Suppressor macrophage (primary cell): ENCODE measurements around the gene CACTIN.
"Not testable (repeated sequence)": the region's sequence is repeated elsewhere in the genome, so short reads cannot be mapped to it uniquely, and the experiment has no call there.

Experiments used
- DNase-seq, 4 experiments: peaks; one replicate each; pipeline ENCODE4 v3.0.0-alpha.2; 2020 to 2022

Gene CACTIN

DNA sequence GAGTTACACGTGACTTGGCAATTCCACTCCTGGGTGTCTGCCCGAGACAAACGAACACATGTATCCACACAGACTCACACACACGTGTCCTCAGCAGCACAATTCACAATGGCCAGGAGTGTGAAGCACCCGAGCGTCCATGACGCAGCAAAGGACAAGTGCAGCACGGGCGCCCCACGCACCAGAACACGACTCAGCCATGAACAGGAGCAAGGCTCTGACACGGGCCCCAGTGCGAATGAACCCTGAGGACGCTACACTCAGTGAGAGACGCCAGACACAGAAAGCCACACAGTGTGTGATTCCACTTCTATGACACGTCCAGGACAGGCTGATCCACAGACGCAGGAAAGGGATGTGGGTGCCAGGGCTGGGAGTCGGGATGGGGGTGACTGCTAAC is 37.2 kb upstream of the CACTIN start:
- DNase-seq, result no peak

DNA sequence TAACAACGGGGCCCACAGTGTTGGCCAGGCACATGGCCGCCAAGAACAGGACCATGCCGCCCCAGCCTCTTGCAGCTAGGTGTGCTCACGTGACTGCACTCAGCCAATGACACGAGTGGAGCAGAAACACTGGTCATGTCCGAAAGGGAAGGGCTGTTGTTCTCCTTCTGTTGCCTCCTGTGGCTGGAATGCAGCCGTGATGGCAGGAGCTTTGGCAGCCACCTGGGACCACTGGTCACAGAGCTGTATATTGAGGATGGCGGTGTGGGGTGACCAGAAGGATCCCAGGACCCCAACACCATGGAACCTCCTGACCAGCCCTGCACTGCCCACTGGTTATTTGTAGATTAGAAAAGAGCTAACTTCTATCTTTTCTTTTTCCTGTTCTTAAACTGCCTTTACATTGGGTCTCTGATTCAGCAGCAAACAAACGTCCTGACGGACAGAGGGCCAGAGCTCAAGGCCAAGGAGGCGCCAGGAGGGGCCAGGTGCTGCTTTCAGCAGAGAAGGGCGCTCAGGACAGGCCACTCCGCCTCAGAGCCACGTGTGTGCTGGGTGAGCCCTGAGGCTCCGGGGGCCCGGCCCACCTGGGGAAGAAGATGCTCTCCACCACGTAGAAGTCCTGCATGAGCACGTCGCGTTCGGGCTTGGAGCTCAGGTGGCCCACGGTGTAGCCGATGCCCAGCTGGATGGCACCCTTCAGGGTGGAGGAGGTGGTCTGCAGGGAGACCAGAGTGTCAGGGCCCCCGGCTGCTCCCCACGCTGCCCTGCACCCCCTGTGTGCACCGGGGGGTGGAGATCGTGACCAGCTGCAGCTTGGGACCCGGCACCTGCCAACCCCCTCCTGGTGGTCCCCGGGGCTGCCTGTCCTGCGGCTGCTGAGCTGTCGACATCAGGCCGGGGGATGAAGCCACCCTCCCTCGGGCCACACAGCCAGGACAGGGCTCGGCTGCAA is 35.0 kb upstream of the CACTIN start:
- no peak for DNase-seq

DNA sequence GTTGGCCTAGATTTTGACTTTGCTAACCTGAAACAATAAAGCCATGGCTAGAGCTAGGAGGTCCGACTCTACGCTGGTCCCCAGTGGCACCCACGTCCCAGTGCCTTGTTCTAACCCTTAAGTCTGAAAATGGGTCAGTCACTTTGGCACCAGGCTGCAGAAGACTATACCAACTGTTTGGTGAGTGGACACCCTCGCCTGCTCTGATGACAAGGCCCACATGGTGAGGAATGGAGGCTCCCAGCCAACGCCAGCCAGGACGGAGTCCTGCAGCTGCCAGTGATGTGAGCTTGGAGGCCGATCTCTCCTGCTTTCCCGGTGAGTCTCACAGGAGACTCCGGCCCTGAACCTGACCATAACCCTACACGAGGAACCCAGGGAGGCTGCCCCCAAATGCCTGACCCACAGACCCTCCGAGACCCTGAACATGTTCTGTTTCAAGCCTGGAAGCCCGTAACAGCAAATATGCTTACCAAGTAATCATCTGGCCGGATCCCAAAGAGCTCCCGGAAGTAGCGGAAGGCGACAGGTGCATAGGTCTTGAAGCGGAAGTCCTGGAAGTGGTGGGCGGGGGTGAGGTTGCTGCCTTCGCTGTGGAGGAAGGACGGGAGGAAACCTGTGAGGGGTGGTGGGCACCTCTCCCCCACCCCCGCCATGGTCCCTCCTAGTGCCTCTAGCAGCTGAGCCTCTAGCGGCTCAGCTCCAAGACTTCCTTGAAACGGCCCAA is 34.1 kb upstream of the CACTIN start:
- DNase-seq, result no peak

DNA sequence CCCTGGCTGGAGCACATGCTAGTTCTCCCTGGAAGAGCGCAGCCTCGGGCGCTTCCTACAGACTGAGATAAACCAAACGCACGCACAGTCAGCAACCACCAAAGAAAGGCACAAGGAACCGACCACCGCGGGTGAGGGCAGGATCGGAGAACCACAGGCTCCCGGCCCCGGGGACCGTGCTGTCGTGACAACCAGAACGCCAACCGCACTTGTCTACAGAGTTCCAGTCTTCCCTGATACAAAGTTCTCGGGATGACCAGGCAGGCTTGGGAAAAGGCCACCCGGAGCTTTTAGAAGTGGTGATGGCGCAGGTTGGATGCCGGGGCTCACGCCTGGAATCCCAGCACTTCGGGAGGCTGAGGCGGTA is 33.1 kb upstream of the CACTIN start:
- no peak for DNase-seq

DNA sequence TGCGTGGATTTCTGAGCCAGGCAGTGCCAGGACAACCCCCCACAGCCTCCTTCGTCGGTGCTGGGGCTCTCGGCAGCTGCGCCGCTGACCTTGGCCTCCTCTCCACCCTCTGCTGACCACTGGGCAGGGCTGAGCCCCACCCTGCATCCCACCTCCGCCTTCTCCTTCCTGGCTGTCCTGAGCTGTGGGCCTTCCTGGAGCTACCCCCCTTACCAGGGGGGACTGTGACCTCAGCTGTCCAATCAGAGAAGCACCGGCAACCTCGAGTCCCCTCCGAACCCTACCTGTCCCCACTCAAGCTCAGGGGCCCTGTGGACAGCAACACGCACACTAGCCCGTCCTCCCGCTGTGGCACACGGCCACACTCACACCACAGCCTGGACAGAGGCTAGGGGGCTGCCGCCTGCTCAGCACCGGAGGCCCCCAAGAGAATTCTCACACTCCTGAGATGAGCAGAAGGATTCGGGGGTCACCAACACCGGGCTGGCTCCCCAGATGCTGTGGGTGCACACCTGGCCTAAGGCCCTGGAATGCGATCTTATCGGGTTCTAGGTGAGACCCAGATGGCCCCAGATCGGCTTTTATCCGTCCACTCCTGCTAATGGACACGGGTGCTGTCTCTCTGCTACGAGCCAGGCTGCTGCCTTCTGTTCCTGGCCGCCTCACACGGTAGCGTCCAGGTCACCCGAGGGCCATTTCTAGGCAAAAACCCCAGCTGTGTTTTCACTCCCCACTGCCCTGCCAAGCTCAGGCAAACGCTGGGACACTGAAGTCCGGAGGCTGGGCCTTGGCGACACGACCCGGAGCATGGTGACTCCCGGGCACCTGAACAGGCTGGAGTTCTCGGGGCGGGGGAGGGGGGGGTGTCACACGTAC is 32.5 kb upstream of the CACTIN start:
- DNase-seq, result no peak

DNA sequence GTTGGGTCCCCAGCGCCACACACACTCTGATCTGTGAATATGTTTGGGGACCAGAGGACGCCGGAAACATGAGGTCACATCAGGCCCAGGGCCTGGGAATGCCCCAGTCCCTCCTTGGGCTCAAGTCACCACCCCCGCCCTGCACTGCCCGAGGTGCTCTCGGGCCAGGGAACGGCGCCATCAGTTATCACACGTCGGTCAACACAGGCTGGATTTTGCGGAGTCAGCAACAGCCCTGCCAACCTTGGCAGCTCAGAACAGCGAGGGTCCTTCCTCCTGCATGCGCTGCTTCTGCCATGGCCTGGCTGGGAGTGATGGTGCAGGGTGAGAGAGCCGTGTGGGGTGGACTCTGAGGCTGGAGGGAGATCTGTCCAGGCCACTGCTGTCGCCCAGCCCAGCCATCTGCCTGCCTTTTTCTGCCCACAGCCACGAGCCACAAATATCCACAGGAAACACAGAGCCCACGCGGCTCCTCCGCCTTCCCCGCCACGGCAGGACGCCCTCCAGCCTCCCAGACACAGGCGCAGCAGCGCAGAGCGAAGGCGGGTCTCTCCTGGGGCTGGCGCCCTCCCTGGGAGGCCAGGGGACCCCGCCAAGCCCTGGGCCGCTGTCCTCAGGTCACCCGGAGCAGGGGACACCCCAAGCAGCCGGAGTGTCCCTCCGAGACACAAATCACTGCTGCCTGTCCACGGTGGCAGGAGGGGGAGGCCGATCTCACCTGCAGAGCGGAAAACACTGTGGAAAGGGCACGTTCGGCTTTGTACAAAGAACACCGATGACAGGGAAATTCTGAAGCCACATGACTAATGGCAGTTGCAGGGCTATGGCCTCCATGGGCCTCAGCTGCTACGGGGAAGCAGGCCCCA is 31.6 kb upstream of the CACTIN start:
- DNase-seq, result no peak

DNA sequence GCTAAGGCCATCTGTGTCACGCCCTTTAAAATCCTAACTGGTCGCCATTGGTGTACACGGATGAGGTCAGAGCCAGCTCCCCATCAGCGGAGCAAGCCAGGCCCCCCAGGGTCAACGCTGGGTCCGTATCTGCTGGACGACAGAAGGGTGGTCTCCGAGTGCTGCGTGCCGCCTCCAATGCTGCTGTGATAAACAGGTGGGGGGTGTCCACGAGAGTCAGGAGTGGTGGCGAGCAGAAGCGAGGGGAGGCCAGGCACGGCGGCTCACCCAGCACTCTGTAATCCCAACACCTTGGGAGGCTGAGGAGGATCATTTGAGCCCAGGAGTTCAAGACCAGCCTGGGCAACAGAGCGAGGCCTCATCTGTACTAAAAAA is 30.8 kb upstream of the CACTIN start:
- DNase-seq, result no peak

DNA sequence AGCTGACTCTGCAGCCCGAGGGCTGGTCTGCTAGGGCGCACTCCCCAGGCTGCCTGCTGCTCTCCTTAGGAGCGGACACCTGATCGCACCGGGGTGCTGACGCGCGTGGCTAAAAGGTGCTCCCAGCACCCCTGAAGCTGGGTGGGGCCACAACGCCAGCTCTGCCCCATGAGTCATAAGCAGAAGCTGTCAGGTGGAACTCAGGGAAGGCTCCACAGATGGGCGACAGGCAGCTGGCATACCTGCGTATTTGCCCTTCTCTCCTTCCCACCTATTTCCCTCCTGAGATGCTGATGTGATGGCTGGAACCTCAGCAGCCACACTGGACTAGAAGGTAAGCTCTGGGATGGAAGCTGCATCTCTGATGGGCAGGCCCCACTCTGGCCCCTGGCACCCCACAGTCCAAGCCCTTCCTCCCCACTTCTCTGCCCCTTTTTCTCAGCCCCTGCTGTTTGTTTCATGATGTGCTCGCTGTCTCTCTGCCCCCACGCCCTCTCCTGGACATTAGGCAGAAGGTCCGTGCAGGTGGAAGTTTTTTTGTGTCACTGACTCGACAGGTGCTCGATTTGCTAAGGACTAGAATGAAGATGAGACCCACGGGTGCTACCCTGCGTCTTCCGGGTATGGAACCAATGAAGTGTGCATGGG is 30.3 kb upstream of the CACTIN start:
- DNase-seq, result no peak

DNA sequence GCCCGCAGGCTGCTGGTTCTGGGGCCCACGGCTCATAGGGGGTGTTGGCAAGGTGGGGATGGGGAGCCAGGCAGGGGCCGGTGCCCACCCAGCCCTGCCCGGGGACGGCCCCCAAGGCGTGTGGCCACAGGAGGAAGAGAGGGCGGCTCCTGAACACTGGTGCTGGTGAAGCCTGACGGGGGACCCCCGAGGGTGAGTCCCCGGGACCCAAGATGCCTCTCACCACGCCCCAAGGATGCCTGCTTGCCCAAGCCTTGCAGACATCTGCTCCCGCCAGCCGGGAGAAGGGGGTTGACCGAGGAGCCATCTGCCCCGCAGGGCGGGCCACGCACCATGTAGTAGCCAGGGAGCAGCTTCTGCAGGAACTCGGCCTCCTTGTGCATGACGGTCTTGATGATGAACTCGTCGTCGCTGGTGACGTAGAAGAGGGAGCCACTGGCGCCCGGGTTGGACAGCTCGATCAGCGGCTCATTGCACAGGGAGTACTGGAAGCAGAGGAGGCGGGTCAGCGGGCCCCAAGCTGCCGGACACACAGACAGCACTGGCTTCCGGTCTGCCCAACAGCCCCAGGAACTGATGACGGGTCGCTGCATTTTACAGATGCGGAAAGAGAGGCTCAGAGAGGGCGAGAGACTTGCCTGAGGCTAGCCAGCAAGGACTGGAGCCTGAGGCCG is 29.6 kb upstream of the CACTIN start:
- DNase-seq, result no peak

DNA sequence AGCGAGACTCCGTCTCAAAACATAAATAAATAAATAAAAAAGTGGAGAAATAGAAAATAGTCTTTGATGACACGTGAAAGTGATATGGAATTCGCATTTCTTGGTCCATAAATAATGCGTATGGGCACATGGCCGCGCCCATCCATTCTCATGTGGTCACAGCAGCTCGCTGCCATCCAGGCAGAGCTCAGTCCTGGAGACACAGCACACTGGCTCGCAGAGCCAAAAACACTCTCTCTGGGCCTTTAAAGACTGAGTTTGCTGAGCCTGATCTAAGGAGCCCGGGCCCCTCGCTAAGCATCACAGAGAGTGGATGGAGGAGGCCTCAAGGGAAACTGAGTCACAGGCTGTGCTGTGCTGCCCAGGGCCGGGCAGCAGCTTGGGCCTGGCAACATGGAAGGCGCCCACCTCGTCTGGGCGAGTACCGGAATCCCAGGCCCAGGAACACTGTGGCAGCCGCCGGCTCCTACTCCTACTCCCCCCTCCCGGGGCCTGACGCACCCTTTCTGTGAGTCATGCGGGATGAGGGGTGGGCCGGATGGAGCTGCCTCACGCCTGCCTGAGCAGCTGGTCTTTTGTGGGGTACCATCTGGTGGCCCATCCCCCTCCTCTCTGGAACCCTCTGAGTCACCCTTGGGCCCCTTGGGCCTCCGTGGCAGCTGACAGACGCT is 28.9 kb upstream of the CACTIN start:
- peak; percentile 5 to 27 (median 11) for DNase-seq

DNA sequence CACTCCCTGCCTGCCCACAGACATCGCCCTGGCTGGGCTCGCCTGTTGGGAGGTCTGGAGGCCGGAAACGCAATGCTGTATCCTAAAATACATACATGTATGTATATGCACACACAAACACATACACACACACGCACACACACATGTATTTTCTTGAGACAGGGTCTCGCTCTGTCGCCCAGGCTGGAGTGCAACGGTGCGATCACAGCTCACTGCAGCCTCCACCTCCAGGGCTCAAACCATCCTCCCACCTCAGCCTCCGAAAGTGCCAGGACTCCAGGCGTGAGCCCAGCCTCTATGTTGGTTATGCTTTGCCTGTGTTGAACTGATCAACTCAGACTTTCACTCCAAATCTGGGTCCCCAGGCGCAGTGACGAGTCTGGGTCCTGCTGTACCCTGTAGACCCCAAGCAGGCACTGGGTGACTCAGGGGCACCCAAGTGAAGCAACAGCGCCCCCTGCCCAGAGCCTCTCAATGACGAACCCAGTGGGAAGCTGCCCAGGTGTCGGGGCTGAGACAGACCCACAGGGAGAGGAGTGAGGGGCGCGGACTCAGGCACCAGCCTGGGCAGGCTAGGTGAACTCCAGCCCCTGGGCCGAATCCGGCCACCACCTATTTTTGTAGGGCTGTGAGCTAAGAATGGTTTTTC is 27.4 kb upstream of the CACTIN start:
- DNase-seq, result peak in 1 of 4 experiments; percentile 37

DNA sequence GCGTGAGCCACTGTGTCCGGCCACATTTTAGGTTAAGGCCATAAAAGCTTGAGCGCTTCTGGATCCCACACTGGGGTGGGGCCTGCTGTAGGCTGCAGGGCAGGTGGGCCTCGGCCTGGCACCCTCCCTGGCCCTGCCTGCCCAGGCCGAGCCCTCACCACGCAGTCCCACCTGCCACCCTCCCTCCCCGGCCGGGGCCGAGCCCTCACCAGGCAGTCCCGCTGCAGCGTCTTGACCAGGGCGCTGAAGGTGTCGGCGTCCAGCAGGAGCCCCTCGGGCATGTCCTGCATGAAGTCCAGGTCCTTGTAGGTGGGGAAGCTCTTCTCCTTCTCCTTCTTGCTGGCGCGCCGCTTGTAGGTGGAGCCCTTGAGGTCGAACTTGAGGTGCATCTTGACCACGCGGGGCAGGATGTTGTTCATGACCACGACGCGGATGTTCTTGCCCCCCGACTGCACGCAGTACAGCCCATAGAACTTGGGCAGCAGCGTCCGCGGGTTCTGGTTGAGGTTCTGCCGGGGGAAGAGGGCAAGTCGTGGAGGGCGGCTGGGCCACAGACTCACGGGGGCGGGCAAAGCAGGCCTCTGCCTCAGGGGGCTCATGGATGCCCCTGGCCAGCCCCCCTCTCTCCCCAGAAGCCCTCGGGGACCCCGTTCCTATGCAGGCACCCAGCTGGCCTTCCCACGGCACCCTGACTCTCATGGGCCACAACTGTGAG is 26.6 kb upstream of the CACTIN start:
- no peak for DNase-seq

DNA sequence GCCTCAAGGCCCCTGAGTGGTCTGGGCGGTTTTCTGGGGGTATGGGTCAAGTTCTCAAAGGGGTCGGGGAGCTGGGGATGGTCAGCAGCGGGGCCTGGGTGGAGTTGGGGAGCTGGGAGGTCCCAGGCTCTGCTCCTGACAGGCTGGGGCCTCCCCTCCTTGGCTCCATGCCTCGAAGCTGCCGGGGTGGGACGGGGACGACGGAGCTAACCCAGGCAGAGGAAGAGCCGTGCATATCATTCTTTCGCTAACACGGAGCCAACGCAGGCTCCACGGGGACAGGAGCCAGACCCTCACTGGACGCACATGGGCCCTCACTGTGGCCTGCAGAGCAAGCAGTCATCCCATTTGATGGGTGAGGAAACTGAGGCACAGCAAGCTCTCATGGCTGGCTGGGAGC is 25.8 kb upstream of the CACTIN start:
- no peak for DNase-seq

DNA sequence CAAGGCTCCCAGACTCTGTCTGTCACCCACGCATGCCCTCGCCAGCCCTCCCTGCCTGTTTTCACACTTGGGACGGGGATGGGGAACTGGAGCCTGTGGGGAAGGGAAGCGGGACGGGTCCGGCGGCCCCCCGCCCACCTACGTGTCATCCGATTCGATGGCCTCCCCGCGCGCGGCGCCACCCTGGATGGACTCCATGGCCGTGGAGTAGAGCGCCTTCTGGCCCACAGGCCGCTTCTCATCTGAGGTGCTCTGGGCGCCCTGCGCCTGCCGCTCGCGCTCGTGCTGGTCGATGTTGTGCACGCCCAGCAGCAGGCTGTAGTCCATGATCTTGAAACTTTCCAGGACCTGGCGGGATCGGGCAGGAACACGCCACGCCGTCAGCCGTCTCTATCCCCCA is 25.1 kb upstream of the CACTIN start:
- no peak for DNase-seq

DNA sequence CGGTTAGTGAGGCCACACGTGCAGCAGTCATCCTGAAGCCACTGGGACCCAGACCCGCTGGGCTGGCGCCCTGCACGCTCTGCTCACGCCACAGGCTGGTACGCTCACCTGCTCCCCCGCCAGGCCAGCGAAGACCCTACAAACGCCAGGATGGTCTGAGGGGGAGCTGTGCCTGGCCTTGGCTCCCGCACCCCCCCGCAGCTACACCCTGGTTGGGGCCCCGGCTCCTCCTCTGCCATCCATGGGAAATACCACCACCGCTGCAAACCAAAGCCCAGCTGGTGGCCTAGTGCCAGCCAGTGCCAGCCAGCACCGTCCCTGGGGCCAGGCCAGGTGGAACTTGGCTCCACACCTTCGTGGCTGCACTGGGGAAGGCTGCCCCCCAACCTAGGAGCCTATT is 23.3 kb upstream of the CACTIN start:
- DNase-seq, result no peak

DNA sequence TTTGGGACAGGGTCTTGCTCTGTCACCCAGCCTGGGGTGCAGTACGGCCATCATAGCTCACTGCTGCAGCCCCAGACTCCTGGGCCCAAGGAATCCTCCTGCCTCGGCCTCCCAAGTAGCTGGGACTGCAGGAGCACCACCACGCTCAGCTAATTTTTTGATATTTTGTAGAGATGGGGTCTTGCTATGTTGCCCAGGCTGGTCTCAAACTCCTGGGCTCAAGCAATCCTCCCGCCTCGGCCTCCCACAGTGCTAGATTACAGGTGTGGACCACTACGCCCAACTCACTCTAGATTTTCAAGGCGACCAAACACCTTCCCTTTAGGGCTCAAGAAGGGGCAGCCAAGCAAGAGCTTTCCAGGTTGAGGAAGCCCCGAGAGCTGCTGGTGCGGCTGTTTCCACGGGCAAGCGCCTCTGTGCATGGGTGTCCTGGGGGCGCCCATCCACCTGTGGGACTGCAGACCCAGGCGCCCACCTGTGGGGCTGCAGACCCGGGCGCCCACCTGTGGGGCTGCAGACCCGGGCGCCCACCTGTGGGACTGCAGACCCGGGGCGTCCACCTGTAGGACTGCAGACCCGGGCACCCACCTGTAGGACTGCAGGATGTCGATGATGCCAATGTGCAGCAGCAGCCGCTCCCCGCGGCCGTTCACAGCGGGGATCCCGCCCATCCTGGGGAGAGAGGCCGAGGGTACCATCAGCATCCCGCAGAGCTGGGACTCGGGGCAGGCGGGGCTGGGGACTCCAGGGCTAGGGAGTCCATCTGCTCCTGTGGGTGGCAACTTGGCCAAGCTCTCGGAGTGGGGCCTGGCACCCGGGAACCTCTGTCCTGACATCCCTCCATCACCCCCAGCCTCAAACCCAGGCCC is 21.7 kb upstream of the CACTIN start:
- DNase-seq, result no peak

DNA sequence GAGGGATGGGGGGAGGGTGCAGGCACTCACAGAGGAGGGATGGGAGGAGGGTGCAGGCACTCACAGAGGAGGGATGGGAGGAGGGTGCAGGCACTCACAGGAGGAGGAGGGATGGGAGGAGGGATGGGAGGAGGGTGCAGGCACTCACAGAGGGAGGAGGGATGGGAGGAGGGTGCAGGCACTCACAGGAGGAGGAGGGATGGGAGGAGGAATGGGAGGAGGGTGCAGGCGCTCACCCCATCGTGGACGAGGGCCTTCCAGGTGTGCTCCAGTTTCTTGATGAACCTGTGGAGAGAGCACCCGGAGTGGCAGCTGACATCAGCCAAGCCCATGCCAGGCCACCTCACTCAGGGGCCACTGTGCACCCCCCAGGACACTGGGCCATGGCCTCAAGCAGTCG is 20.5 kb upstream of the CACTIN start:
- not testable (repeated sequence) for DNase-seq
